Osteocyte (in vitro differentiated cells): Measurements from ENCODE around the gene HSPA4. TPM values are rescaled to one million over a fixed set of nuclear protein-coding genes. Genes with fewer than 3 reads are reported as not detected.

Source experiments
- DNase-seq: peaks from one replicate; pipeline ENCODE4 v3.0.0; 2021; ENCODE audit warnings: mixed read lengths; ENCODE audit not compliant: unreplicated experiment; ENCODE audit errors: extremely low spot score
- H3K27ac Mint-ChIP-seq: one replicate; pipeline ENCODE4 v1.8.0; 2021; ENCODE audit warnings: mild to moderate bottlenecking, mixed read lengths; ENCODE audit not compliant: unreplicated experiment
- H3K27me3 Mint-ChIP-seq: one replicate; pipeline ENCODE4 v1.8.0; 2021; ENCODE audit warnings: mixed read lengths; ENCODE audit not compliant: unreplicated experiment
- H3K36me3 Mint-ChIP-seq: one replicate; pipeline ENCODE4 v1.8.0; 2021; ENCODE audit warnings: mixed read lengths; ENCODE audit not compliant: unreplicated experiment
- H3K4me1 Mint-ChIP-seq: one replicate; pipeline ENCODE4 v1.8.0; 2021; ENCODE audit warnings: mixed read lengths; ENCODE audit not compliant: unreplicated experiment
- H3K4me3 Mint-ChIP-seq: one replicate; pipeline ENCODE4 v1.8.0; 2021; ENCODE audit warnings: mild to moderate bottlenecking, moderate library complexity, mixed read lengths; ENCODE audit not compliant: unreplicated experiment
- H3K9me3 Mint-ChIP-seq: one replicate; pipeline ENCODE4 v1.8.0; 2021; ENCODE audit warnings: mixed read lengths; ENCODE audit not compliant: unreplicated experiment
- CTCF ChIP-seq: fragments of 200-600 bp; sonication (generic); IDR thresholded peaks from 2 replicates; pipeline ENCODE4 v1.5.0; 2021; ENCODE audit warnings: antibody characterized with exemption, mild to moderate bottlenecking, moderate library complexity
- total RNA-seq: library from RNA; stranded (reverse); gene quantifications from 2 replicates; pipeline ENCODE4 v1.2.1, GENCODE V29; 2021

Gene HSPA4
- total RNA-seq, 1 donor from 2014 or later: 94.9 TPM

DNA sequence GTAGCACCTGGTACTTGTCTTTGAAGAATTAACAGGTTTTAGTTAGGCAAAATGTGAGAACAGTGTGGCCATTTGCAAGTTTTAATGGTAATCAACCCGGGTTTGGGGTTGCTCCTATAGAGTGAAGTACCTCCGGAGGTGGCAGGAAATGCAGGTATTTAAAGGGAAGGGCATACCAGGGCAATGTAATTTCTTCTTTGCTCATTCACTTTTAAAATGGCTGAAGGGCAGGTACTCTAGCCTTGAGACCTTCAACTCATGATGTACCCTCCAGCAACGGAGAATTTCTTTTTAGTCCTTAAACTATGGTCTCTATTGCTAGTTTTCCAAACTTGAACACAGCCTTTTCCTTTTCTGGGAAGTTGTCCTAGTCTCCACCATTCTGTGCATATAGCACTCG lies 1.3 kb upstream of the HSPA4 start:
- H3K27ac Mint-ChIP-seq: peak overlapping the region; percentile 99
- H3K36me3 Mint-ChIP-seq: no peaks in the 10 kb centered on the region
- H3K4me1 Mint-ChIP-seq: peaks cover 57% of the 10 kb centered on the region
- peak overlapping the region; percentile 94 for H3K4me3 Mint-ChIP-seq
- TF ChIP-seq CTCF: no peak
- no peaks in the 10 kb centered on the region for H3K27me3 Mint-ChIP-seq
- no peaks in the 10 kb centered on the region for H3K9me3 Mint-ChIP-seq
- no peak for DNase-seq

DNA sequence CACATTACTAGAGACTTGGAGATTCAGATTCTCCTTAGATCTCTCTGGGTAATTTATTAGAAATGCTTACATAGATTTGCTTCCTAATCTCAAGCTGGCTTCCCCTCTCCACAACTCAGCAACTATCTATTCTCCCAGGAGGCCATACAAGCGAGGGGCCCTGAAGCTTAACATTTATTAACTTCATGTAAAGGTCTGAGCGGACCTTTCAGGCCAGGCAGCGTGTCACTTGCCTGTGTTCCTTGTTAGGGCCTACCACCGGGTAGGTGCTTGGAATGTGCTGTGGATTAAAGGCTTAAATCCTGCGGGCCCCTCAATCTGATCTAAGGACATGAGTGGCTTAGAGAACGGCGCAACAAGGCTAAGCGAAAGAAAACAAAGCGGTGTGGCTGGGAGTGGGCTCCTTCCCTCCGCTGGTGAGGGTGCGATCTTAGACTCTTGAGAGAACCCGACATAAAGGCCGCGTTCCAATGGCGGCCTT lies 712 bp upstream of the HSPA4 start:
- Mint-ChIP-seq H3K27ac (peak overlapping the region; percentile 99), H3K4me3 (peak overlapping the region; percentile 94), H3K27me3 (no peaks in the 10 kb centered on the region), H3K36me3 (no peaks in the 10 kb centered on the region), H3K9me3 (no peaks in the 10 kb centered on the region), H3K4me1 (peaks cover 60% of the 10 kb centered on the region)
- TF ChIP-seq CTCF: no peak
- DNase-seq: no peak

DNA sequence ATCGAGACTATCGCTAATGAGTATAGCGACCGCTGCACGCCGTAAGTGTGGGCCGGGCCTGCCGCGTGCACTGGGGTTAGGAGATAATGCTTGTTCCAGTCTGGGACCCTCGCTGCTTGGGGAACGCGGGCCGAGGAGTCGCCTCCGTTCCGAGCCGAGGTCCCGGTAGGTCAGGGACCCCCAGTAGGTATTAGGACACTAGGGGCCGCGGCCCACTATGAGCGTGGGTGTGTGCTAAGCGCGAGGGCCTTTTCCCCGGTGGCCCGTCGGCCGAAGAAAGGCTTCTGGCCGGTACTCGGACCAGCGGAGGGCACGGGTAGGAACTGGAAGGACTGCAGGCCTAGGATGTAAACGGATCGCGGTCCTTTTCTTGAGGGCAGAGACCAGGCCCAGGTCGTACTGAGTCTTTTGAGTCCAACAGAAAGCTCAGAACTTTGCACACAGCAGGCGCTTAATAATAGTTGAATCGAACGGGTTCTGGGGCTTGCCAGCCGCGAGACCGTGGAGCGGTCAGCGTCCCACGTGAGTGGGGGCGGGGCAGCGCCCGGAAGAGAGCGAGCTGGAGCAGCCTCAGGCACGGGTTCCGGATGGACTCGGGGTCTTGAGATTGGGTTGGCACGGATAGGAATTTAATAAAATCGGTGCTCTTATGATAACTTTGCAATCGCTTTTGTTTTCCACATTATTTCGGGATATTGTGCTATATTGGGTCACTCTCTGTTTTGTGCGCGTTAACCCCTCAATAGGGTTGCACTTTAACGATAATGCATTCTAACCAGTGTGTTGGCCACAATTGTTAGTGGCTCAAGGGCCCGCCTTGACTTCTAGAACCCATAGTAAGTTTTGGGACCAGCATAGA lies 733 bp downstream of the HSPA4 start:
- no peaks in the 10 kb centered on the region for H3K36me3 Mint-ChIP-seq
- peak; percentile 88 for DNase-seq
- no peaks in the 10 kb centered on the region for H3K9me3 Mint-ChIP-seq
- no peaks in the 10 kb centered on the region for H3K27me3 Mint-ChIP-seq
- peak overlapping the region; percentile 94 for H3K4me3 Mint-ChIP-seq
- H3K27ac Mint-ChIP-seq: peak overlapping the region; percentile 99
- peaks cover 63% of the 10 kb centered on the region for H3K4me1 Mint-ChIP-seq
- no peak for TF ChIP-seq CTCF

GRCh38 chr5:133053448-133053847 lies 1.6 kb downstream of the HSPA4 start:
- no peaks in the 10 kb centered on the region for H3K27me3 Mint-ChIP-seq
- TF ChIP-seq CTCF: no peak
- H3K4me1 Mint-ChIP-seq: peaks cover 62% of the 10 kb centered on the region
- H3K27ac Mint-ChIP-seq: no peak overlapping the region
- DNase-seq: no peak
- H3K9me3 Mint-ChIP-seq: no peaks in the 10 kb centered on the region
- peak overlapping the region; percentile 94 for H3K4me3 Mint-ChIP-seq
- H3K36me3 Mint-ChIP-seq: no peaks in the 10 kb centered on the region

DNA sequence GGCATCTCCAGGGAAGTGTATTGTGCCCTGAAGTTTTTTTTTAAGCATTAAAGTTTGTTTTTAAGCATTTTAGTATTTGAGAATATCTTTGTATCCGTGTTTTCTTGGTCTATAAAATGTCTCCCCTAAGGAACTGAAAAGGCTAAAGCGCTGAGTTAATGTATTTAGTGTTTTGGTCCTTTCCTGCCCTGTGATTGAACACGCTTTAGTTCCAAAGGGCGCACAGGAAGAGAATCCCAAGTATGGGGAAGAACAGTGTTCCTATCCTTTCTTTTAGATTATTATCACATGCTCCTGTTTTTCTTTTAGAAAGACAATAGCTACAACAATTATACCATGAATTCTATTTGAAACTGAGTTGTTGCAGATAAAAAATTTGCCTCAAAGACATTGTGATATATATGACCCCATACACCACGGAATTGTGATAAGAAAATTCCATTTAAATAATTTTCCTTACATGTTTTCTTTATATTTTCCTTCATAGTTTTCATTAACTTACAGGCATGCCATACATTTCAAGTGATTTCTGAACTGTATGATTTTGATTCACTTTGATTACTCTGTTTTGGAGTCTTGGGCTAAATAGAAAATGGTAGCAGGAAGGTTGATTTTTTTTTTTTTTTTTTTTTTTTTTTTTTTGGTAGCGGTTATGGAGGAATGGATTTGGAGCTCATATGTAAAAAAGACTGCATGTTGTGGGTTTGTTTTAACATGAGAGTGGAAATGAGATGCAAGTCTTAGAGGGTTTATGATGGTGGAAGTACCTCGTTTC lies 3.1 kb downstream of the HSPA4 start:
- Mint-ChIP-seq H3K27ac (no peak overlapping the region), H3K4me1 (peaks cover 48% of the 10 kb centered on the region), H3K4me3 (no peak overlapping the region), H3K27me3 (no peaks in the 10 kb centered on the region), H3K9me3 (no peaks in the 10 kb centered on the region), H3K36me3 (no peaks in the 10 kb centered on the region)
- TF ChIP-seq CTCF: no peak
- DNase-seq: no peak
